SJCRH30 (cell line): ENCODE data around the gene UGGT2. TPM values are rescaled to one million over a fixed set of nuclear protein-coding genes. Genes with fewer than 3 reads are reported as not detected.
A peak's percentile ranks its signal among the peaks of the same experiment; 100 is the strongest.
"Not testable (repeated sequence)": the region's sequence is repeated elsewhere in the genome, so short reads cannot be mapped to it uniquely, and the experiment has no call there.

Source experiments
- DNase-seq, 2 experiments: peaks; one replicate each; pipeline ENCODE4 v3.0.0-alpha.2; 2015 to 2020
- H3K27ac ChIP-seq: fragments of 250-450 bp; sonication (Bioruptor Pico); 2 replicates; pipeline ENCODE4 v1.5.1; 2020; ENCODE audit warnings: mild to moderate bottlenecking, moderate library complexity
- H3K27me3 ChIP-seq: fragments of 250-450 bp; sonication (Bioruptor Pico); 2 replicates; pipeline ENCODE4 v1.5.1; 2020; ENCODE audit warnings: mild to moderate bottlenecking, moderate library complexity
- H3K36me3 ChIP-seq: fragments of 250-450 bp; sonication (Bioruptor Pico); 2 replicates; pipeline ENCODE4 v1.5.1; 2020; ENCODE audit warnings: mild to moderate bottlenecking, moderate library complexity
- H3K4me1 ChIP-seq: fragments of 250-450 bp; sonication (Bioruptor Pico); 2 replicates; pipeline ENCODE4 v1.5.1; 2020; ENCODE audit warnings: mild to moderate bottlenecking, moderate library complexity
- H3K4me3 ChIP-seq: fragments of 250-450 bp; sonication (Bioruptor Pico); 2 replicates; pipeline ENCODE4 v1.5.1; 2020; ENCODE audit warnings: mild to moderate bottlenecking, moderate library complexity
- H3K9me3 ChIP-seq: fragments of 250-450 bp; sonication (Bioruptor Pico); replicated peaks from 2 replicates; pipeline ENCODE4 v1.5.1; 2020; ENCODE audit warnings: mild to moderate bottlenecking, moderate library complexity
- total RNA-seq: library from RNA; depleted of rRNA; stranded (reverse); fragments of >200 nt; shearing (Covaris generic); gene quantifications from 2 replicates; pipeline ENCODE4 v1.2.3, GENCODE V29; 2014

Gene UGGT2
- total RNA-seq, 1 experiment from 2014 or later, result 34.6 TPM

GRCh38 chr13:95858286-95859075 is 194.7 kb downstream of the UGGT2 start:
- H3K4me3 ChIP-seq, result no peak overlapping the region
- DNase-seq, result no peak

GRCh38 chr13:95845656-95846055 is 207.5 kb downstream of the UGGT2 start:
- not testable (repeated sequence) for H3K9me3 ChIP-seq, H3K36me3 ChIP-seq, H3K27ac ChIP-seq, H3K4me1 ChIP-seq, DNase-seq, H3K4me3 ChIP-seq, H3K27me3 ChIP-seq

More at GRCh38 chr13:95858286-95859075, 194.7 kb downstream of the UGGT2 start:
- no peaks in the 10 kb centered on the region for H3K4me1 ChIP-seq
- no peak overlapping the region for H3K27ac ChIP-seq
- H3K9me3 ChIP-seq, result no peaks in the 10 kb centered on the region
- H3K36me3 ChIP-seq, result peaks cover 11% of the 10 kb centered on the region; the same call in 1 of the 2 replicates
- H3K27me3 ChIP-seq, result no peaks in the 10 kb centered on the region

- H3K4me3 ChIP-seq, result no peak overlapping the region
- H3K4me1 ChIP-seq, result no peaks in the 10 kb centered on the region
- no peaks in the 10 kb centered on the region for H3K36me3 ChIP-seq
- H3K27ac ChIP-seq, result no peak overlapping the region
- no peaks in the 10 kb centered on the region for H3K9me3 ChIP-seq
- H3K27me3 ChIP-seq, result no peaks in the 10 kb centered on the region
- DNase-seq, result no peak
These were observed 210.3 kb downstream of the UGGT2 start for GRCh38 chr13:95842898-95843297.

GRCh38 chr13:95841894-95842293 is 211.3 kb downstream of the UGGT2 start:
- no peaks in the 10 kb centered on the region for H3K27me3 ChIP-seq
- H3K27ac ChIP-seq, result no peak overlapping the region
- DNase-seq, result no peak
- no peaks in the 10 kb centered on the region for H3K9me3 ChIP-seq
- H3K4me1 ChIP-seq, result no peaks in the 10 kb centered on the region
- no peaks in the 10 kb centered on the region for H3K36me3 ChIP-seq
- H3K4me3 ChIP-seq, result no peak overlapping the region

- no peak overlapping the region for H3K4me3 ChIP-seq
- no peaks in the 10 kb centered on the region for H3K9me3 ChIP-seq
- H3K27ac ChIP-seq, result no peak overlapping the region
- H3K27me3 ChIP-seq, result no peaks in the 10 kb centered on the region
- peak; percentile 47 to 84 for DNase-seq
- H3K4me1 ChIP-seq, result peaks cover 6% of the 10 kb centered on the region; the same call in 1 of the 2 replicates
- no peaks in the 10 kb centered on the region for H3K36me3 ChIP-seq
These were observed 219.0 kb downstream of the UGGT2 start for GRCh38 chr13:95834134-95834765.

GRCh38 chr13:95833719-95834118 is 219.5 kb downstream of the UGGT2 start:
- Histone ChIP-seq H3K4me3 (no peak overlapping the region), H3K9me3 (no peaks in the 10 kb centered on the region), H3K36me3 (no peaks in the 10 kb centered on the region), H3K27me3 (no peaks in the 10 kb centered on the region), H3K4me1 (peaks cover 6% of the 10 kb centered on the region; the same call in 1 of the 2 replicates), H3K27ac (no peak overlapping the region)
- DNase-seq, result peak in 1 of 2 experiments; percentile 13

- no peak overlapping the region for H3K4me3 ChIP-seq
- DNase-seq, result no peak
- no peaks in the 10 kb centered on the region for H3K36me3 ChIP-seq
These were observed 220.1 kb downstream of the UGGT2 start for GRCh38 chr13:95833126-95833525.

GRCh38 chr13:95822303-95822702 is 230.9 kb downstream of the UGGT2 start:
- Histone ChIP-seq H3K4me1 (no peaks in the 10 kb centered on the region), H3K4me3 (no peak overlapping the region), H3K27ac (no peak overlapping the region), H3K36me3 (peaks cover 11% of the 10 kb centered on the region), H3K27me3 (no peaks in the 10 kb centered on the region), H3K9me3 (no peaks in the 10 kb centered on the region)
- no peak for DNase-seq

More at GRCh38 chr13:95833126-95833525, 220.1 kb downstream of the UGGT2 start:
- Histone ChIP-seq H3K27me3 (no peaks in the 10 kb centered on the region), H3K4me1 (peaks cover 6% of the 10 kb centered on the region; the same call in 1 of the 2 replicates), H3K27ac (no peak overlapping the region), H3K9me3 (no peaks in the 10 kb centered on the region)

- no peaks in the 10 kb centered on the region for H3K27me3 ChIP-seq
- no peak overlapping the region for H3K27ac ChIP-seq
- no peak overlapping the region for H3K4me3 ChIP-seq
- no peak for DNase-seq
- no peaks in the 10 kb centered on the region for H3K36me3 ChIP-seq
- H3K4me1 ChIP-seq, result no peaks in the 10 kb centered on the region
- H3K9me3 ChIP-seq, result no peaks in the 10 kb centered on the region
These were observed 238.7 kb downstream of the UGGT2 start for GRCh38 chr13:95814495-95814894.

GRCh38 chr13:95813139-95813538 is 240.1 kb downstream of the UGGT2 start:
- no peaks in the 10 kb centered on the region for H3K9me3 ChIP-seq
- H3K27me3 ChIP-seq, result no peaks in the 10 kb centered on the region
- DNase-seq, result no peak
- H3K4me1 ChIP-seq, result no peaks in the 10 kb centered on the region
- no peak overlapping the region for H3K4me3 ChIP-seq
- no peak overlapping the region for H3K27ac ChIP-seq
- H3K36me3 ChIP-seq, result no peaks in the 10 kb centered on the region

GRCh38 chr13:95809429-95809828 is 243.8 kb downstream of the UGGT2 start:
- no peak for DNase-seq
- Histone ChIP-seq H3K36me3 (no peaks in the 10 kb centered on the region), H3K27me3 (no peaks in the 10 kb centered on the region), H3K4me1 (no peaks in the 10 kb centered on the region), H3K27ac (no peak overlapping the region), H3K4me3 (no peak overlapping the region), H3K9me3 (no peaks in the 10 kb centered on the region)

GRCh38 chr13:95805921-95806320 is 247.3 kb downstream of the UGGT2 start:
- no peaks in the 10 kb centered on the region for H3K4me1 ChIP-seq
- DNase-seq, result no peak
- no peaks in the 10 kb centered on the region for H3K27me3 ChIP-seq
- H3K36me3 ChIP-seq, result no peaks in the 10 kb centered on the region
- no peak overlapping the region for H3K4me3 ChIP-seq
- no peak overlapping the region for H3K27ac ChIP-seq
- H3K9me3 ChIP-seq, result no peaks in the 10 kb centered on the region

GRCh38 chr13:95801825-95802224 is 251.4 kb downstream of the UGGT2 start:
- Histone ChIP-seq H3K9me3 (no peaks in the 10 kb centered on the region), H3K27ac (no peak overlapping the region), H3K36me3 (peaks cover 3% of the 10 kb centered on the region; the same call in 1 of the 2 replicates), H3K27me3 (no peaks in the 10 kb centered on the region), H3K4me3 (no peak overlapping the region), H3K4me1 (no peaks in the 10 kb centered on the region)
- DNase-seq, result no peak

GRCh38 chr13:95800436-95800835 is 252.8 kb downstream of the UGGT2 start:
- no peaks in the 10 kb centered on the region for H3K27me3 ChIP-seq
- H3K36me3 ChIP-seq, result peaks cover 3% of the 10 kb centered on the region; the same call in 1 of the 2 replicates
- H3K4me3 ChIP-seq, result no peak overlapping the region
- no peaks in the 10 kb centered on the region for H3K4me1 ChIP-seq
- no peaks in the 10 kb centered on the region for H3K9me3 ChIP-seq
- DNase-seq, result no peak
- no peak overlapping the region for H3K27ac ChIP-seq

- Histone ChIP-seq H3K27ac (no peak overlapping the region), H3K27me3 (no peaks in the 10 kb centered on the region), H3K4me1 (no peaks in the 10 kb centered on the region), H3K9me3 (no peaks in the 10 kb centered on the region), H3K36me3 (peaks cover 12% of the 10 kb centered on the region; the same call in 1 of the 2 replicates), H3K4me3 (no peak overlapping the region)
- DNase-seq, result no peak
These were observed 256.2 kb downstream of the UGGT2 start for GRCh38 chr13:95797016-95797415.
